HK-2 (cell line): ENCODE results near the gene FN1.
"Not testable (repeated sequence)": the region's sequence is repeated elsewhere in the genome, so short reads cannot be mapped to it uniquely, and the experiment has no call there.

Source experiments
- DNase-seq: peaks from one replicate; pipeline ENCODE4 v3.0.0-alpha.2; 2018; ENCODE audit not compliant: unreplicated experiment

FN1 gene

DNA sequence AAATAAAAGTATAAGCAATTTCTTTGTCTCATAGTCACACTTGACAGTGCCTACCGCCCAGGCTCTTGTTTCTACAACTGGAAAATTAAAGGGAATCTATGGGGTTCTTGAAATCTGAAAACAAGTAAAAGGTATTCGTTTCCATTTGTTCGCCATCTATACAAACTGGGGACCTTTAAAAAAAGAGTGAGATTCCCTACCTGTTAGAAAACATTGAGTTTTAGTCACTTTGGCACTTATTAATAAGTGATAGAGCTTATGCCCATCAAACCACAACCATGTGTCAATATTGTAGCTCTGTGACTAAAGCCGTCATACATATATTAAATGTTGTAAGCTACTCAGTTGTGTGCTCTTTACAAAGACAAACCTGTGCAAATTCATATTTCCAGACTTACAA, 13.2 kb downstream of the FN1 start:
- DNase-seq: no peak

DNA sequence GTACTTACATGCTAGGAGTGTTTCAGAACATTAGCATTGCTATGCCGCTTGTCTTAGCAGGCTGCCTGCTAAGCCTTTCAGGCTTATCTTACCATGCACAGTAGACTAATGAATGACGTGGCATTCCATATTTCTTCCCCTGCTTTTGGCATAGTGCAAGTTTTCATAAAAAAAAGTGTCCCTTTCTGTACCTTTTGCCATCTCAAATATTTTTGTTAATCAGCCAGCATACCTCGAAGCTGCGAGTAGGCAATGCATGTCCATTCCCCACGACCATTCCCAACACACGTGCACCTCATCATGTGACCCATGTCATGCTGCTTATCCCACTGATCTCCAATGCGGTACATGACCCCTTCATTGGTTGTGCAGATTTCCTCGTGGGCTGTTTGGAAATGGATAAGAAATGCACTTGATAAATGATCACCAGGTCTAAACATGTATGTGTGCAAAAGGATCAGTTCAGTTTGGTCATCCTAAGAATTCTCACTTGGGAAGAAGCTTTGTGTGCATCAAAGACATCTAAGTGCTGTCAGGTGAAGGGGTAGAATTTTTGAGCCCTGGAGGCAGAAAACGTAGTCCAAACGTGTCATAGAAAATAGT, 13.9 kb downstream of the FN1 start:
- DNase-seq: no peak

DNA sequence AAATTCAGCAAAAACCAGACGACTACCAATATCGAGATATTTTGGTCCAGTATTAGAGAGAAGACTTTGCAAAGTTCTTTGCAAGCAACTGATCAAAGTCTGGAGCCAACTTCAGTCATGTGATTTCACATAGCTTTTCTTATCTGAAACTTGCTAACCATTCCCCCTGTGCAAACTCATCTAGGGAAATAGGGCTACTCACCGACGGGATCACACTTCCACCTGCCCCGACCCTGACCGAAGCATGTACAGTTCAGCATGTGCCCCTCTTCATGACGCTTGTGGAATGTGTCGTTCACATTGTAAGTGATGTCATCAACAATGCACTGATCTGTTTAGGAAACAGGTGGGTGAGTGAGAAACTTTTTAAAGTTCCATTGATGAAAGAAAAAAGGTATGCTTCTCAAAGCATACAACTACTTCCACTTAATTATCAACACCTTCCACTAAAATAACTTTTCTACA, 15.4 kb downstream of the FN1 start:
- DNase-seq: no peak

DNA sequence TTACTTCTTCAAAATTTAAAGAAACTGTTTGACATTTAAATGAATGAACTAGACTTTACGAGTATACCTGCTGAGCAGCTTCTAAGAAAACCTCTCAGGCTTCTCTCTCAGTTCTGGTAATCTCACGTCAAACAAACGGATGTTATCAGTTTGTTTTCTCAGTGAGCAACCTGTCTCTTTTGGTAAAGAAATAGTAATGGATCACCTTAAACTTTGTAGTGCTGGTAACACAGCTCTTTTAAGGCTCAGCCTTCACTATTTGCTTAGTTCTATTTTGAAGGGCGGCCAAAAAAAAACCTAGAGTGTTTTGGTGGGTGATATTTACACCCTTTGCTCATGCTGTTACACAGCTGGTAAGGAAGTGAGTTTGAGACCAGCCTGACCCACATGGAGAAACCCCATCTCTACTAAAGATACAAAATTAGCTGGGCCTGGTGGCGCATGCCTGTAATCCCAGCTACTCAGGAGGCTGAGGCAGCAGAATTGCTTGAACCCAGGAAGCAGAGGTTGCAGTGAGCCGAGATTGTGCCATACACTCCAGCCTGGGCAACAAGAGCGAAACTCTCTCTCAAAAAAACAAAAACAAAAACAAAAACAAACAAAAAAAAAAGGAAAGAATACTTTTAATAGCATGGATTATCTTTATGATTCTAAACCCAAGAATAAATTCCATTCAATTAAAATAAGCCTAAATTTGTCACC, 15.9 kb downstream of the FN1 start:
- DNase-seq: no peak

DNA sequence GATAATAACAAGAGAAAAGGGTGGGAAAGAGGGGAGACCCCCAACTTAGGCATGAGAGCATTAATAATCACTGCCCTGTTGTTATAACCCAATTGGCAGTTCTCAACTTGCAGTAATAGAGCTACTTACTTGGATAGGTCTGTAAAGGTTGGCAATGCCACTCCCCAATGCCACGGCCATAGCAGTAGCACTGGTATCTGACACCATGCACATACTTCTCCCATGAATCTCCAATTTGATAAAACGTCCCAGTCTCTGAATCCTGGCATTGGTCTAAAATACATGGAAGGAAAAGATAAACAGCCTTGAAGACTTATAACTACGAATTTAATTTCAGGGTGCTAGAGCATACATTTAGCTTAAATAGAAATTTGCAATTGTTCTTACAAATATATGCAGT, 16.8 kb downstream of the FN1 start:
- no peak for DNase-seq

DNA sequence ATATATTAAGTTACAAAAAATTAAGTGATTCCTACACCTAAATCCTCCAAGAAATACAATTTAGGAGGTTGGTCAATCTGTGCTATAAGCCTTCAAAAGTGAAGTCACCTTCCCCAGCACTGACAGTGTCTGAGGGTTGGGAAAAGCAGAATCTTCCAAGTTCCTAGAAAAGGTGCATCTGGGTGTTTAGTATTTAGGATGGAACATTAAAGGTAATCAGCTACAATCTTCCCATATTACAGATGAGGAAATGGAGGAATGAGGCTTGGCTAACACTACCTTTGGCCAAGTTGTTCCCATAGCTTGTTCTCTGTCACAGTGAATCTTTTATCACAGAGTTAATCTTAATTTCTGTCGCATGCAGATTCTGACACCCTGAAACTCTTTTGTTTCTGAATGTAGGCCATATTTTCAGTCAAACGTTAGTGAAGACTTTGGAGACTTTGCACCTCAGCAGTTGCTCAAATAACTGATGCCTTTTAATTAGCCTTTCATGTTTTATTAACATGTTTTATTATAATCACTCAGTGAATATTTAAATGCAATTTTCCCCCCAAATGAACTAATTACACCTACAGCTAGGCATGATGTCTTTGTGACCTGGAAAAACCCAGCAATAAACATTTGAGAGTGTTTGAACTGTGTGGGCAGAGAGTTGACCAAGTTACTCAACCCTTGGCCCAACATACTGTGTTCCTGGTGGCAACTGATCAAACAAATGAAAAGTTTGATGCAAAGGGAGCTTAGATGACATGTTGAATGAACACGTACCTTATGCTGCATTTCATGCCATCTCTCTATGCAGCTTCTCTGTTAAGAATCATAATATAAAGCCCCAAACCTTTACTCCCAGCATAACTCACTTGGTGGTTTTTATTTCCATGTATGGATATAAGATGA, 17.6 kb downstream of the FN1 start:
- no peak for DNase-seq

DNA sequence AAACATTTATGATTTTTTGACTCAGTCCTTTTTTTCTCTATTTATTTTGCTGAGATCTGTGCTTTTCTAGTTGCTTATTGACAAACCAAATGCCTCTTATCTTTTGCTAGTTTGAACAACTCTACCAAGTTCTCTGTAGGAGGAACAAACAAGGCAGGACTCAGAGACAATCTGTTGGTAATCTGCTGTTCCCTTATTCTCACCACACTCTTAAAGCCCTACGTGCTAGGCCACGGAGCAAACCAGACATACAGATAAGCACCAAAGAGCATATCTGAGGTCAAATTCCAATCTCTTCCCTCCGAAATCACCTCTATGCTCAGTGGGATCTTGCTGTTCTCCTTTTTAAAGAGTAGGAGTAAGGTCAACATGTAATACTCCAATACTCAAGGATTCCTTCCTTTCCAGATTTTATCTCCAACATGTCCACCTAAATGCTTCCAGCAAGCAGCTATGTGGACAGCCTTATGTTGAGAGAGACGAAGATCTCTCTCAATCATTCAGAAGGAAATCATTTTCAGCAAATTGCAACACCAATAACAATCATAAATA, 18.4 kb downstream of the FN1 start:
- DNase-seq: no peak

DNA sequence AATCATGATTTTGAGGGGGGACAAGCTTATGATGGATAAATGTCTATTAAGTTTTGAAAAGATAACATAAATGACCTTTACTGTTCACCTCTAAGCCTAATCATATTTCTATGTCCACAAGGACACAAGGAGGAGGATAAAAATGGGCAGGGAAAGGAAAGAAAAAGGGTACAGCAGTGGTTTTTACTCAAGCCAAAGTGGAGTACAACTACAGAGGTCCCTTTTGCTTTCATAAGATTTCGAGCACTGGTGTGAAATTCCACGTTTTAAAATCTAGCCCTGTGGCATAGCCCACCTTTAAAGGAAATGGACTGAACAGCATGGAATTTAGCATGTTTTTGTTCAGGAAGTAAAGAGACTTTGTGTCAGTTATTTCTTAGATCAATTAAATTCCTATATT, 19.2 kb downstream of the FN1 start:
- no peak for DNase-seq

DNA sequence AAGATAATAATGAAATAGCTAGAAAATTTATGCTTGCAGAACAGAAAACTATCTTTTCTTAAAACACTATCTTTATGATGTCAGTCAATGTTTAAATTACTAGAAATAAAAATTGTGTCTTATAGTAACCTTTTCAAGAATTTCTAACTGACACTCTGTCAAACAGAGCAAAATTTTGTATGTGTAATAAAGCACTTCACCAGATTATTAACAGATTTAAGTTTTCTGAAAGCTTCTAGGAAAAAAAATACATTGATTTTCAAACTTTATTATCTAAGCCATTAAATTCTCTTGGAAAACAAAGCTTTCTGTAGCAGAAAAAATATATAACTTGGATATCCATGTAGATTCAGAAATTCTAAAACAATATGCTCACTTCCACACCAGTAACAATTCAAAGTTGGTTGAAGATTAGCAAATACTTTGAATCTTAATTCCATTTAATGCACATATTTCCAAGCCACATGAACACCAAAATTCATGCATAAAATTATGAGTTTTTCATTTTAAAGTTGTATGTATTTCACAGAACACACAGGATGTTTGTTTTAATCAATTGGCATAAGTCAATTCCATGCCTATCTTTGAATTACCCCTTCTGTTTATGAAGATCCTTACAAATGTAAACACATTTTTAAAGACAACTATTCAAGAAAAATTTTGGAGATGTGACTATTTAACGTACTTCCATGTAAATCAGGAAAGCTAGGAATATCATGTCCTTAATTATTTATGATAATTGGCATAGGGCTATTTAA, 19.9 kb downstream of the FN1 start:
- no peak for DNase-seq

DNA sequence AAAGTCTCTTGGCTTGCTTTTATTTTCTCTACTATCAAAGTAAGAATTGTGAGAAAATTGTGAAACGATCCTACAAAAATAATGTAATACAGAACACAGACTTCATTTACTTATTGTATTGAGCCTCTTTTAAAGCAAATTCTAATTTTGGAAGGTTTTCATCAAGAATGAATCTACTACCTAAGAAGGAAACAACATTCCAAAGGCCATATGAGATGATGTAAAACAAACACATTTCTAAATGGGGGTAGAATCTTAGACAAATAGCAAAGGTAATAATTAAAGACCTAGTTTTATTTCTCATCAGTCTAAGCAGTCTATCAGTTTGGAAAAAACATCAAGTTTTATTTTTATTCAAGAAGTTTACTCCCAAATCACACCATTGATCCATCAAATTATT, 20.6 kb downstream of the FN1 start:
- DNase-seq: no peak

DNA sequence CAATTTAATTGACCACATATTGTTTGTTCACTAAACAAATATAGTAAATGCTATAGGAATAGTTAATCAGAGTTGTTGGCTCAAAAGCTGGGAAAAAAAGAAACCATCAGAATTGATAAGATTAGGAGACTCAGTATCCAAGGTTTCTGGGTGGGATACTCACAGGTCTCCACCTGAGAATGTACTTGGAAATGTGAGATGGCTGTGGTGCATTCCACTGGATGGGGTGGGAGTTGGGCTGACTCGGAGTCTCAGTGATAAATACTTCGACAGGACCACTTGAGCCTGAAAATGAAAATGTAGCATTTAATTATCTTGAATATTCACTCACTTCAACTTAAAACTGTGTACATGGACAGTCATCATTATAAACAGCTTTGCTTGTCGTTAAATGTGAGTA, 21.2 kb downstream of the FN1 start:
- no peak for DNase-seq

DNA sequence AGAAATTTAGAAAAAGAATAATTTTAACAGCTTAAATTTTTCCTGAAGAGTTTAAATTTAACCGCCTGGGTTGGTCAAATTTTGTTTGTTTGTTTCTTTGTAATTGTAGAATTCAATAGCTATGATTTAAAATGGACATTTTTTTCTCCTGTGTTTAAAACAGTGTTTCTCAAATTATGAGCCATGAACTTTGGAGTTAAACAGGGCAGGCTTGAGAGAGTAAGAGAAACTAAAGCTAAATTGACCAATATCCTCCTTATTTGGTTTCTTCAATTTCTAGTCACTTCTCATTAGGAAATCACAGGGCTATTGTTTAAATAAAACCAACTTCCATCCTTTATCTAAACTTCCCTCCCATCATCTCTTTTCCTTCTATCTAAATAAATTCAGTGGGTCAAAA, 21.9 kb downstream of the FN1 start:
- DNase-seq: no peak

DNA sequence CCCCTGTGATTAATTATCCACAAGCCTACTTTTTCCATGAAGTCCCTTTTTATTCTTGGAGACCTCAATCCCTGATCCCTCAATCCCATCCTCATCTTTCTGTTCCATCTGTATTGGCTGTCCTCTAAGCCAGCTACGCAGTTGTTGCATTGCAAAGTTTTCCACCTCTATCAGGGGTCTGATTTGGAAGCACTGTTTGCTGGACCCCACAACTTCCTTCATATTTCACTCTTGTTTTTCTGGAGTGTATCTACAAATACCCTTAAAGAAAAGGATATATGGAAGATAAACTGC, 22.4 kb downstream of the FN1 start:
- no peak for DNase-seq

DNA sequence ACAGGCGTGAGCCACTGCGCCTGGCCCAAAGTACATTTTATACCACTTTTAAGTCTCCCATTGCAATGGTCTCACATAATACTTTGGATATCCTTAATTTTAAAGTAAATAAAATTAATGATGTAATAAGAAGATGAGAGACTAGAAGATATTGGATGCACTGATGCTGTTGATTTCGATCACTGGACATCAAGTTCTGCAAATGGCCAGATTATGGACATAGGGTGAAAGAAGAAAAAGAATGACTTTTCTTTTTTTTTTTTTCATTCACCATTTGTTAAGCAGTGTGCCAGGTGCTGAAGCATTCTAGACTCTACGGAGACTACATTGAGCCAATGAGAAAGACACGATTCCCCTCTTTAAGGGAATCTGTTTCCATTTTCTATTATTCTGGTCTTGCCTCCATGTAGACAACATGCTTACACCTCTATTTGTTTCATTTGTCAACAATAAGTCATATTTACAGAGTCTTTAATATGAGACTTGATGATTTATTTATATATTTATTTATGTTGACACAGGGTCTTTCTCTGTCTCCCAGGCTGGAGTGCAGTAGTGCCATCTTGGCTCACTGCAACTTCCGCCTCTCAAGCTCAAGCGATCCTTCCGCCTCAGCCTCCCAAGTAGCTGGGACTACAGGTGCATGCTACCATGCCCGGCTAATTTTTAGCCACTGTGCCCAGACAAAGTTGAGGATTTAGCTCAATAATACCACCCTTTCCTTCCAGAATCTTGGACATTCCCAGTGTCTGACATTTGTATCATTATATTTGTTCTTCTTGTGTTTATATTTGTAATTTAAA, 23.7 kb downstream of the FN1 start:
- no peak for DNase-seq

DNA sequence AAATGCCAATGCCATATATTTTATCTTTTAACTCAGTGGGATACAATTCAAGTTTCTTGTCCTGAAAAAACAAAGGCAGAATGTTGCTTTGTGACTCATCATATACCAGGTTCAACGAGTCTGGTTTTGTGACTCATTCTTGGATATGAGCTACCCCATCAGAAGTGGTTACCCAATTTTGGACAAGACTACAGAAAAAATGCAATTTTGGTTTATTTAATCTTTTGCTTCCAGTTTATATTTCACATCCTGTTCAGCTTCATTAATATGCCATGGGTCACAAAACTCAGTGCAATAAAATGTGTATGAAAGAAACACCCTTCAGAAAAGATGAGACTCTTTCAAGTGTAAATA, 25.0 kb downstream of the FN1 start:
- DNase-seq: no peak

DNA sequence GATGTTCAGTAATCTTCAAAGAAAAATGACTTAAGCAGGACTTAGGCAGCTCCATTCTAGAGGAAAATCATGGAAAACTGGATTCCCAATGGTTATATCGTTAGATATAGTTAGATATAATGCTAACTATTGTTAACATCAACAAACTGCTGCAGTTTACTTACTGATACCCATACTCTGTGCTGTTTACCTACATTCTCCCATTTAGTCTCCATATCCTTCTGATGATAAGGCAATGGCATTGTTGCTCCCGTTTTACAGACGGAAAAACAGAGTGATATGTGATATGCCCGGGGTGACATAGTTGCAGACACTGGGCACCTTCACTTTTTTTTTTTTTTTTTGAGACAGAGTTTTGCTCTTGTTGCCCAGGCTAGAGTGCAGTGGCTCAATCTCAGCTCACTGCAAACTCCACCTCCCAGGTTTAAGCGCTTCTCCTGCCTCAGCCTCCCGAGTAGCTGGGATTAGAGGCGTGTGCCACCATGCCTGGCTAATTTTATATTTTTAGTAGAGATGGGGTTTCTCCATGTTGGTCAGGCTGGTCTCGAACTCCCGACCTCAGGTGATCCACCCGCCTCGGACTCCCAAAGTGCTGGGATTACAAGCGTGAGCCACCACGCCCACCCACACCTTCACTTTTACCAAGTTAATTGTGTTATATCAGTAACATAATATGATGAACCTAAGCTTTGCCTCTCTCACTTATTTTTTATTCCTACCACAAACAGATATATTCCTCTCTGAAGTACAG, 25.5 kb downstream of the FN1 start:
- not testable (repeated sequence) for DNase-seq

DNA sequence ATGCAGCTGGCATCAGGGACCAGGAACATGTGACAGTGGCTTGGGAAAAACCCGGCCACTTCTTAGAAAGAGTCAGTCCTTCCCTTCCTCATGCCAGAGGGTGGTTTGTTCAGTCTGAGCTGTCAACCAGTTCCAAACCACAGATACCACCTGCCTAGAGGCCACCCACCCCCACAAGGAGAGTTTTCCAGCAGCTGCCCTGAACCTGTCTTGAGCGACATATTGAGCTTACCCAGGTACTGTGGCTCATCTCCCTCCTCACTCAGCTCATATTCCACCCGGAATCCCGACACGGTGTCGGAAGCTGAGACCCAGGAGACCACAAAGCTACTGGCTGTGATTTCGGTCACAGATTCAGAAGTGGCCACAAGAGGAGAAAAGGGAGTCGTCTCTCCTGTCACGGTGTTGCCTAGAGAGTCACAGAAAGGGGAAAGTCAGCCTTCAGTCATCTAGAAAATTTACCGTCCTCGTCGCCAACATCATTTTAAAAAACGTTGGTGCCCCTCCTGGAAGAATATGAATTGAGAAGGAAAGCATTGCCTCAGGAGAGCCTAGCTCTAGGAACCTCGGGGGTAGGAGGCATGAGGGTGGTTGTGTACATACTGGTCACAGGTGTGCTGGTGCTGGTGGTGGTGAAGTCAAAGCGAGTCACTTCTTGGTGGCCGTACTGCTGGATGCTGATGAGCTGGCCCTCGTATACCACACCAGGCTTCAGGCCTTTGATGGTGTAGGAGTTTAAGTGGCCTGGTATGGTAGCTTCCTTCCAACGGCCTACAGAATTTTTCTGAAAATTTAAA, 26.3 kb downstream of the FN1 start:
- peak; percentile 51 for DNase-seq

DNA sequence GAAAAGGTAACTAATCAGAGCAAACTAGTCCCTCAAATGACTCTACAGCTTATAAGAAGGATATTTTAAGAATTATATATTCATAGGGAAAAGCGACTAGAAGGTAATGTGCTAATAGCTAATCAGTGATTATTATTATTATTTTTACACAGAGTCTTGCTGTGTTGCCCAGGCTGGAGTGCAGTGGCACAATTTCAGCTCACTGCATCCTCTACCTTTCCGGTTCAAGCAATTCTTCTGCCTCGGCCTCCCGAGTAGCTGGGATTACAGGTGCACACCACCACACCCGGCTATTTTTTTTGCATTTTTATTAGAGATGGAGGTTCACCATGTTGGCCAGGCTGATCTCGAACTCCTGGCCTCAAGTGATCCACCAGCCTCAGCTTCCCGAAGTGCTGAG, 27.4 kb downstream of the FN1 start:
- not testable (repeated sequence) for DNase-seq

DNA sequence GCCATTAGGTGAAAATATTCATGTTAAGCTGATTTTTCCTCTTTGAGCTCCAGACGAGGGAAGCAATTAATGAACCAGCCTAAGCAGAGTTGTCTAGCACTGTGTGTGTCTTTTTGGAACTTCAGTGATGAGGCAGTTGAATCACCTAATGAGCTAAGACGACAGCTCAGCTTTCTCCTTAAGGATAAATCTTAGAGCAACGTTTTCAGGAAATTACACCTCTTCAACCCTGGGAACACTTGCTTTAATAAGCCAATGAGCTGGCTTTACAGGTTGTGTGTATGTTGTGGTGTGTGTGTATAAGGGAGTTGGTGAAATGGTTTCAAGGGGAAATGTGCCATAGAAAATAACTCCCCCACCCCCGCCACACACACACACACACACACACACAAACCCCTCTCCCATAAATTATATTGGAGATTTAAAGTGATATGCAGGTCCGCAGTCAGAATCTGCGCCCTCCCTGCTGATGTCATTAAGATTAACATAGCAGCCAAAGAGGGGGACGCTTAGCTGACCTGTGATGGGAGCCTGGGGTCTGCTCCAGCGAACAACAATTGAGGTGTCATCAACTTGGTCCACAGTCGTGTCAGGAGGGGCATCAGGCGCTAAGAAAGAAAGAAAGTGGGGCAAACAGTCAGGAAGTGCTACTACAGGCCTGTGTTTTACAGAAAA, 28.1 kb downstream of the FN1 start:
- DNase-seq: no peak
